ENCODE measurements around the gene NUTM2F.
"Not testable (repeated sequence)": the region's sequence is repeated elsewhere in the genome, so short reads cannot be mapped to it uniquely, and the experiment has no call there.

The NUTM2F gene

DNA sequence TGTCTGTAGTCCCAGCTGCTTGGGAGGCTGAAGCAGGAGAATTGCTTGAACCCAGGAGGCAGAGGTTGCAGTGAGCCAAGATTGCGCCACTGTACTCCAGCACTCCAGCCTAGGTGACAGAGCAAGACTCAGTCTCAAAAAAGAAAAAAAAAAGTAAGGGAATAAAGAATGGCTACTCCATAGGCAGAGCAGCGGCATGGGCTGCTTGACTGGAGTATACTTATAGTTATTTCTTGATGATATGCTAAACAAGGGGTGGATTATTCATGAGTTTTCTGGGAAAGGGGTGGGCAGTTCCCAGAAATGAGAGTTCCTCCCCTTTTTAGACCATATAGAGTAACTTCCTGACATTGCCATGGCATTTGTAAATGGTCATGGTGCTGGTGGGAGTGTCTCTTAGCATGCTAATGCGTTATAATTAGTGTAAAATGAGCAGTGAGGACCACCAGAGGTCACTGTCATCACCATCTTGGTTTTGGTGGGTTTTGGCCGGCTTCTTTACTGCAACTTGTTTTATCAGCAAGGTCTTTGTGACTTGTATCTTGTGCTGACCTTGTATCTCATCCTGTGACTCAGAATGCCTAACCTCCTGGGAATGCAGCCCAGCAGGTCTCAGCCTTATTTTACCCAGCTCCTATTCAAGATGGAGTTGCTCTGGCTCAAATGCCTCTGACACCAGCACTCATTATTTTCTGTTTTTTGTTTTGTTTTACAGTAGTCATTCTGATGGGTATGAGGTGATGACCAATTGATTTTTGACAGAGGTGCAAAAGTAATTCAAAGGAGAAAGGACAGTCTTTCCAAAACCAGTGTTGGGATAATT is 23.7 kb upstream of the NUTM2F start:
- not testable (repeated sequence) for ATAC-seq (ENCODE audit: insufficient read depth, low read depth); H3K27ac ChIP-seq (ENCODE audit: low read length); H3K9ac ChIP-seq (ENCODE audit: low read depth, low read length); H3K79me2 ChIP-seq (ENCODE audit: insufficient read depth, low read length); H4K20me1 ChIP-seq (ENCODE audit: insufficient read depth, low read length); H3K4me3 ChIP-seq (ENCODE audit: low read depth in 1 of 2, low read length in 2 of 2); H3K36me3 ChIP-seq (ENCODE audit: insufficient read depth, low read length); H3K4me1 ChIP-seq (ENCODE audit: insufficient read depth, low read length); H3K4me2 ChIP-seq (ENCODE audit: insufficient read depth, low read length); DNase-seq; H3K27me3 ChIP-seq (ENCODE audit: insufficient read depth, low read length, poor library complexity); H3K9me3 ChIP-seq (ENCODE audit: insufficient read depth, low read length, severe bottlenecking); H2AFZ ChIP-seq (ENCODE audit: low read depth, low read length)

DNA sequence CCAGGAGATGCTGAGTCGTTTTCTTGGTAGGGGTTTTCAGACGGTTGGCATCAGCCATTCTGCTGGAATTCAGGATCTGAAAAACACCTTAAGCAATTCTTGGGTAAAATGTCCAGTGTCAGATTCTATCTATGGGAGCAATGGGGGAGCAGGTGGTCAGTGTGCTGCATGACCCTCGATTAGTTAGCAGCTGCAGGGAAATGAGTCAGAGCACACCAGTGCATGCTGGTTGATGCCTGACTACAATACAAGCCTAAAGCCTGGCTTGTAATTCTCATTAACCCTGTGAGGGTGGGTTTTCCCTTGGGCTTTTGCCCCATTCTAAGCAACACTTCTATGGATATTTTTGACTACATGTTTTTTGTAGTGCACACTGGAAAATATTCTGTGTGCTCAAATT is 20.3 kb upstream of the NUTM2F start:
- H3K9me3 ChIP-seq (ENCODE audit: insufficient read depth, low read length, severe bottlenecking); H4K20me1 ChIP-seq (ENCODE audit: insufficient read depth, low read length); H3K79me2 ChIP-seq (ENCODE audit: insufficient read depth, low read length); H3K36me3 ChIP-seq (ENCODE audit: insufficient read depth, low read length); H3K27ac ChIP-seq (ENCODE audit: low read length); DNase-seq; H2AFZ ChIP-seq (ENCODE audit: low read depth, low read length); H3K4me3 ChIP-seq (ENCODE audit: low read depth in 1 of 2, low read length in 2 of 2); H3K4me2 ChIP-seq (ENCODE audit: insufficient read depth, low read length); H3K9ac ChIP-seq (ENCODE audit: low read depth, low read length); ATAC-seq (ENCODE audit: insufficient read depth, low read depth); H3K4me1 ChIP-seq (ENCODE audit: insufficient read depth, low read length); H3K27me3 ChIP-seq (ENCODE audit: insufficient read depth, low read length, poor library complexity): not testable (repeated sequence)

DNA sequence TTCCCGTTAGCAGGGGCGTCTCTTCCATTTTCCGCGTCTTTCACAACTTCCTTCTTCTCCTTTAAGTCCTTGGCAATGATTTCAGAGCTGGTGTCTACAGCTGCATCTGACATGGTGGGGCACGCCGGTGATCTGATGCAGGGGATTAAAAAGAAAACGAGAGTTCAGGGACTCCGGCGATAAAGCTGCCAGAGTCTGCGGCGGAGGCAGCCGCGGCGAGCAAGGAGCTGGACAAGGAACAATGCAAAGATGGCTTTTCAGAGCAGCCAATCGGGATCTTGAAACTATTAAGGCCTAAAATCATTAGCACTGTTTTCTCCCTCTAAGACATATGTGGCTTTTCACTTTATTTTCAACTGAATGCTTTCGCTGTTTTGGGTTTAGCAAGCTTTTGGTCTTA is 19.0 kb upstream of the NUTM2F start:
- not testable (repeated sequence) for H2AFZ ChIP-seq (ENCODE audit: low read depth, low read length); H3K9ac ChIP-seq (ENCODE audit: low read depth, low read length); H3K79me2 ChIP-seq (ENCODE audit: insufficient read depth, low read length); H4K20me1 ChIP-seq (ENCODE audit: insufficient read depth, low read length); H3K9me3 ChIP-seq (ENCODE audit: insufficient read depth, low read length, severe bottlenecking); H3K4me2 ChIP-seq (ENCODE audit: insufficient read depth, low read length); DNase-seq; H3K27me3 ChIP-seq (ENCODE audit: insufficient read depth, low read length, poor library complexity); ATAC-seq (ENCODE audit: insufficient read depth, low read depth); H3K4me3 ChIP-seq (ENCODE audit: low read depth in 1 of 2, low read length in 2 of 2); H3K27ac ChIP-seq (ENCODE audit: low read length); H3K4me1 ChIP-seq (ENCODE audit: insufficient read depth, low read length); H3K36me3 ChIP-seq (ENCODE audit: insufficient read depth, low read length)

DNA sequence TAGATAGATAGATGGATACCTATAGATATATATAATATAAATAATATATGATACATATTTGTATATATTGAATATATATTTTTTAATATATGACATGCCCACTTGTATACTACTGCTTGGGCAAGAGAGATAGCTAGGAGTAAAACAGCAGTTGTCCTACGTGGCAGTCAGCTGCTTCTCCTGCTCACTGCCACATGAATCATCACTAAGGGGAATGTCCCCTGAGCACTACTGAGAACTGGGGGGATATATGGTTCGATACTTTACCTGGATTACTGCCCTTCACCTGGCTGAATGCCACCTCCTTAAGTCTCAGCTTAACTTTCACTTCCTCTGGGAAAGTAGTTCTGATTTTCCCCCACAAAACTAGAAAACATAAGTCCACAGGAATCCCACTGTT is 13.3 kb upstream of the NUTM2F start:
- ATAC-seq (ENCODE audit: insufficient read depth, low read depth); H3K4me3 ChIP-seq (ENCODE audit: low read depth in 1 of 2, low read length in 2 of 2); H3K27ac ChIP-seq (ENCODE audit: low read length); H3K4me2 ChIP-seq (ENCODE audit: insufficient read depth, low read length); DNase-seq; H4K20me1 ChIP-seq (ENCODE audit: insufficient read depth, low read length); H3K36me3 ChIP-seq (ENCODE audit: insufficient read depth, low read length); H3K9me3 ChIP-seq (ENCODE audit: insufficient read depth, low read length, severe bottlenecking); H3K9ac ChIP-seq (ENCODE audit: low read depth, low read length); H3K27me3 ChIP-seq (ENCODE audit: insufficient read depth, low read length, poor library complexity); H3K4me1 ChIP-seq (ENCODE audit: insufficient read depth, low read length); H2AFZ ChIP-seq (ENCODE audit: low read depth, low read length); H3K79me2 ChIP-seq (ENCODE audit: insufficient read depth, low read length): not testable (repeated sequence)

DNA sequence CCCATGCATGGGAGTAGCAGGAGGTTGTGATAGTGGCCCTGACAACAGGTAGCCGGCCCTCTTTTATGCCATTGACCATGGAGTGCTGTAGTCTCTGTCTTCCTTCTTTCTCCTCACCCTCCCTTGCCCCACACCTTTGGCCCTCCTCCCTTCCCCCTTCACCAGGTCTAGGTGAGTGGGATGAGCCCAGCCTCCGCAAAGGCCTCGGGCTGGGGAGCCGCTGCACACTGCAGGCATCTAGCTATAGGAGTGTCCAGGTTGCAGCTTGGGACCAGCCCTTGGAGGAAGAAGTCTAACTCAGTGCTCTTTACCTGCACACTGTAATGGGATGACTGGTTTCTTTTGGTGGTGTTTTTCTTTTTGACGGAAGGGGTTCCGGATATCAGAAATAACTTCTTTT is 12.3 kb upstream of the NUTM2F start:
- not testable (repeated sequence) for H3K4me1 ChIP-seq (ENCODE audit: insufficient read depth, low read length); H3K79me2 ChIP-seq (ENCODE audit: insufficient read depth, low read length); H3K4me3 ChIP-seq (ENCODE audit: low read depth in 1 of 2, low read length in 2 of 2); H3K4me2 ChIP-seq (ENCODE audit: insufficient read depth, low read length); H3K9ac ChIP-seq (ENCODE audit: low read depth, low read length); H3K36me3 ChIP-seq (ENCODE audit: insufficient read depth, low read length); H3K27me3 ChIP-seq (ENCODE audit: insufficient read depth, low read length, poor library complexity); H3K9me3 ChIP-seq (ENCODE audit: insufficient read depth, low read length, severe bottlenecking); H2AFZ ChIP-seq (ENCODE audit: low read depth, low read length); H4K20me1 ChIP-seq (ENCODE audit: insufficient read depth, low read length); ATAC-seq (ENCODE audit: insufficient read depth, low read depth); DNase-seq; H3K27ac ChIP-seq (ENCODE audit: low read length)

DNA sequence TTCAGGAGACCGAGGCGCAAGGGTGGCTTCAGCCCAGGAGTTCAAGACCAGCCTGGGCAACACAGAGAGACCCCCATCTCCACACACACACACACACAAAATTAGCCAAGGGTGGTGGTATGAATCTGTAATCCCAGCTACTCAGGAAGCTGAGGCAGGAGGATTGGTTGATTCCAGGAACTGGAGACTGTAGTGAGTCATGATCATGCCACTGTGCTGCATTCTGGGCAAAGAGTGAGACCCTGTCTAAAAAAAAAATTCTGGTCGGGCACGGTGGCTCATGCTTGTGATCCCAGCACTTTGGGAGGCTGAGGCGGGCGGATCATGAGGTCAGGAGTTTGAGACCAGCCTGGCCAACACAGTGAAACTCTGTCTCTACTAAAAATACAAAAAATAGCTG is 11.2 kb upstream of the NUTM2F start:
- H3K9ac ChIP-seq (ENCODE audit: low read depth, low read length); H3K27ac ChIP-seq (ENCODE audit: low read length); H4K20me1 ChIP-seq (ENCODE audit: insufficient read depth, low read length); DNase-seq; H3K4me3 ChIP-seq (ENCODE audit: low read depth in 1 of 2, low read length in 2 of 2); H3K4me1 ChIP-seq (ENCODE audit: insufficient read depth, low read length); H3K79me2 ChIP-seq (ENCODE audit: insufficient read depth, low read length); H3K36me3 ChIP-seq (ENCODE audit: insufficient read depth, low read length); H2AFZ ChIP-seq (ENCODE audit: low read depth, low read length); H3K4me2 ChIP-seq (ENCODE audit: insufficient read depth, low read length); H3K9me3 ChIP-seq (ENCODE audit: insufficient read depth, low read length, severe bottlenecking); ATAC-seq (ENCODE audit: insufficient read depth, low read depth); H3K27me3 ChIP-seq (ENCODE audit: insufficient read depth, low read length, poor library complexity): not testable (repeated sequence)

DNA sequence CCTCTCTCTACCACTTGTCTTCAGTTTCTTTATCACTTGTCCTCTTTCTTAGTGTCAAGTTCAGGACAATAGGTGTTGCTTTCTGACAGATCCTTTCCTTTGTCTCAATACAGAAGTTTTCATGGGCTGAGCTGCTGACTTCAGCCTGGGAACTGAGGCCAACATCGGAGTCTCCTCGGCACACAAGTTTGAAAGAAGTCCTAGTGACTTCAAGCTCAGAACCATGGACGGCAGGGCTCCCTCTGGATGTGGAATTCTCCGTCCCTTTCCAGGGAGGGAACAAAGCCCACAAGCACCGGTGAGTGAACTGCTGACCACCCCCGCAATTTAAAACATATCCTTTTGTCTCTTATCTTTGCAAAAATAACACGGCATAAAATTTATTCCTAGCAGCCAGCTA is 10.3 kb upstream of the NUTM2F start:
- ATAC-seq (ENCODE audit: insufficient read depth, low read depth); H3K36me3 ChIP-seq (ENCODE audit: insufficient read depth, low read length); H3K79me2 ChIP-seq (ENCODE audit: insufficient read depth, low read length); H3K9ac ChIP-seq (ENCODE audit: low read depth, low read length); H3K4me1 ChIP-seq (ENCODE audit: insufficient read depth, low read length); H3K27me3 ChIP-seq (ENCODE audit: insufficient read depth, low read length, poor library complexity); H4K20me1 ChIP-seq (ENCODE audit: insufficient read depth, low read length); DNase-seq; H2AFZ ChIP-seq (ENCODE audit: low read depth, low read length); H3K27ac ChIP-seq (ENCODE audit: low read length); H3K9me3 ChIP-seq (ENCODE audit: insufficient read depth, low read length, severe bottlenecking); H3K4me2 ChIP-seq (ENCODE audit: insufficient read depth, low read length); H3K4me3 ChIP-seq (ENCODE audit: low read depth in 1 of 2, low read length in 2 of 2): not testable (repeated sequence)

DNA sequence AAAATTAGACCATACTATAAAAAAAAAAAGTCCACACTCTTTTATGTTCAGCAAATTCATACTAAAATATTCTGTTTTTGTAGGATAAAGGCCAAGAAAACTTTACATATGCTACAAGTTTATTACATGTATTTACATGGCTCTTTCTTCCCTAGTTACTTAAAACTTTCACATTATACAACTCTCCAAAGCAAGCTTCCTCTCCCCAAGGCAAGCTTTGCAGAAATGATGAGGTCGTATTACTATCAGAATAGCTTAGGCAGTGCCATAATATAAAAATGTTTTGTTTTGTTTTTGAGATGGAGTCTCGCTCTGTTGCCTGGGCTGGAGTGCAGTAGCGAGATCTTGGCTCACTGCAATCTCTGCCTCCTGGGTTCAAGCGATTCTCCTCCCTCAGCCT is 8.0 kb upstream of the NUTM2F start:
- H3K4me2 ChIP-seq (ENCODE audit: insufficient read depth, low read length); H2AFZ ChIP-seq (ENCODE audit: low read depth, low read length); ATAC-seq (ENCODE audit: insufficient read depth, low read depth); H3K4me3 ChIP-seq (ENCODE audit: low read depth in 1 of 2, low read length in 2 of 2); H3K79me2 ChIP-seq (ENCODE audit: insufficient read depth, low read length); H3K9ac ChIP-seq (ENCODE audit: low read depth, low read length); H4K20me1 ChIP-seq (ENCODE audit: insufficient read depth, low read length); DNase-seq; H3K9me3 ChIP-seq (ENCODE audit: insufficient read depth, low read length, severe bottlenecking); H3K4me1 ChIP-seq (ENCODE audit: insufficient read depth, low read length); H3K27ac ChIP-seq (ENCODE audit: low read length); H3K27me3 ChIP-seq (ENCODE audit: insufficient read depth, low read length, poor library complexity); H3K36me3 ChIP-seq (ENCODE audit: insufficient read depth, low read length): not testable (repeated sequence)
